K562 (cell line): ENCODE results near the gene AKNA. TPM values are rescaled to one million over a fixed set of nuclear protein-coding genes. Genes with fewer than 3 reads are reported as not detected.

ENCODE experiments used
- ATAC-seq: fragments of 200-7000 bp; cut with Tn5 transposase; 3 replicates; pipeline ENCODE4 v1.9.1; 2020; ENCODE audit warnings: moderate library complexity
- BruUV-seq: library from RNA; stranded (reverse); fragments of 400-500 nt; replicated peaks from 2 replicates; lab custom pipeline; 2021; lab: Mats Ljungman, UMichigan
- CTCF ChIA-PET: fragments of 300-600 bp; formaldehyde crosslinking; extraction: SDS; loops from one replicate; lab custom pipeline; 2021; ENCODE audit warnings: low intra/inter-chr PET ratio; lab: Yijun Ruan, JAX
- POLR2A ChIA-PET: fragments of 300-600, 350-650 bp; sonication (Branson Sonifier 250); formaldehyde crosslinking; extraction: SDS; loops from one replicate; lab custom pipeline; 2021; ENCODE audit warnings: antibody characterized with exemption, inconsistent platforms; lab: Yijun Ruan, JAX
- DNase-seq, 4 experiments: peaks; one replicate each; pipeline versions ENCODE4 v3.0.0 to v3.0.0-alpha.2; 2011 to 2018; ENCODE audit warnings: low spot score in 3 of 4, mixed read lengths in 3 of 4; ENCODE audit errors: extremely low read depth in 1 of 4
- FAIRE-seq: peaks from 2 replicates; lab custom pipeline; 2011; peaks lifted over from hg19 to GRCh38; lab: Jason Lieb, UNC
- H2AFZ ChIP-seq: 2 replicates; pipeline ENCODE4 v1.6.0; 2011; ENCODE audit warnings: low read depth, low read length, control low read depth, inconsistent platforms
- H3K27ac ChIP-seq: fragments of 200-600 bp; 3 replicates; pipeline ENCODE4 v1.8.0; 2011; ENCODE audit warnings: low read depth, mild to moderate bottlenecking, control low read depth, inconsistent platforms, low read length, moderate library complexity, mixed read lengths; ENCODE audit errors: extremely low read depth
- H3K27me3 ChIP-seq, 2 experiments: fragments of 300-600 bp in 1 of 2; 2 replicates in 1 of 2; 3 replicates in 1 of 2; pipeline versions ENCODE4 v1.6.0 to v1.8.0; 2011; ENCODE audit warnings: inconsistent platforms in 2 of 2, low read length in 2 of 2, mild to moderate bottlenecking in 1 of 2, mixed read lengths in 1 of 2, moderate library complexity in 1 of 2; ENCODE audit not compliant: control insufficient read depth in 2 of 2, insufficient read depth in 2 of 2
- H3K36me3 ChIP-seq: fragments of 300-600 bp; 3 replicates; pipeline ENCODE4 v1.8.0; 2011; ENCODE audit warnings: mild to moderate bottlenecking, low read length, inconsistent platforms; ENCODE audit not compliant: control insufficient read depth, insufficient read depth
- H3K4me1 ChIP-seq, 2 experiments: fragments of 200-600 bp in 1 of 2; replicated peaks in 1 of 2; 2 replicates in 1 of 2; 3 replicates in 1 of 2; pipeline versions ENCODE4 v1.5.1 to v1.8.0; 2011; ENCODE audit warnings: inconsistent platforms in 2 of 2, low read length in 2 of 2, mild to moderate bottlenecking in 1 of 2, mixed read lengths in 1 of 2, moderate library complexity in 1 of 2; ENCODE audit not compliant: control insufficient read depth in 2 of 2, insufficient read depth in 2 of 2
- H3K4me2 ChIP-seq: 2 replicates; pipeline ENCODE4 v1.6.1; 2011; ENCODE audit warnings: low read length, control low read depth, inconsistent platforms, mixed read lengths; ENCODE audit not compliant: insufficient read depth
- H3K4me3 ChIP-seq: fragments of 200-600 bp; sonication (generic), shearing (Covaris generic); 2 replicates; pipeline ENCODE4 v1.5.1; 2016; ENCODE audit warnings: control low read depth, inconsistent platforms
- H3K79me2 ChIP-seq: fragments of 200-600 bp; 3 replicates; pipeline ENCODE4 v1.8.0; 2011; ENCODE audit warnings: low read length, inconsistent platforms; ENCODE audit not compliant: control insufficient read depth, insufficient read depth
- H3K9ac ChIP-seq, 2 experiments: 2 replicates each; pipeline versions ENCODE4 v1.6.0 to v1.6.1; 2011; ENCODE audit warnings: low read depth in 2 of 2, low read length in 2 of 2, control low read depth in 1 of 2, inconsistent platforms in 1 of 2, mild to moderate bottlenecking in 1 of 2, mixed read lengths in 1 of 2; ENCODE audit not compliant: insufficient read depth in 1 of 2
- H3K9me1 ChIP-seq: one replicate; pipeline ENCODE4 v1.6.0; 2011; ENCODE audit warnings: inconsistent platforms, mild to moderate bottlenecking, low read length, moderate library complexity; ENCODE audit not compliant: control insufficient read depth, insufficient read depth
- H3K9me3 ChIP-seq: replicated peaks from 2 replicates; pipeline ENCODE4 v1.5.1; 2011; ENCODE audit warnings: low read depth, low read length, inconsistent platforms; ENCODE audit not compliant: control insufficient read depth, insufficient read depth
- H4K20me1 ChIP-seq: replicated peaks from 2 replicates; pipeline ENCODE4 v1.6.1; 2011; ENCODE audit warnings: low read length, inconsistent platforms, mixed read lengths; ENCODE audit not compliant: control insufficient read depth, insufficient read depth
- CBX5 ChIP-seq: IDR thresholded peaks from 2 replicates; pipeline ENCODE4 v1.6.1; 2014; ENCODE audit warnings: low read depth, borderline replicate concordance
- HOXB6 ChIP-seq: fragments of 250-450 bp; sonication (Bioruptor Pico); IDR thresholded peaks from 2 replicates; pipeline ENCODE4 v1.5.1; 2022; ENCODE audit warnings: mild to moderate bottlenecking, borderline replicate concordance
- IFI16 ChIP-seq: fragments of 250-450 bp; sonication (Bioruptor Pico); IDR thresholded peaks from 2 replicates; pipeline ENCODE4 v2.1.2; 2022; ENCODE audit warnings: mild to moderate bottlenecking, inconsistent platforms
- PCBP2 ChIP-seq: fragments of 200-400 bp; formaldehyde crosslinking; IDR thresholded peaks from 2 replicates; pipeline ENCODE4 v1.6.1; 2018; ENCODE audit warnings: low read length, low read depth, mild to moderate bottlenecking, moderate library complexity; ENCODE audit not compliant: poor library complexity, severe bottlenecking
- PKNOX1 ChIP-seq: fragments of 450-650 bp; IDR thresholded peaks from 2 replicates; pipeline ENCODE4 v1.6.1; 2016
- POLR2AphosphoS2 ChIP-seq: IDR thresholded peaks from 2 replicates; pipeline ENCODE4 v1.6.1; 2012; ENCODE audit warnings: low read length, improper control_type of control experiment
- ZNF12 ChIP-seq: sonication (generic); formaldehyde crosslinking; IDR thresholded peaks from 2 replicates; pipeline ENCODE4 v1.4.0; 2020; ENCODE audit warnings: mild to moderate bottlenecking, missing genetic modification reagents
- ZNF217 ChIP-seq: sonication (generic); formaldehyde crosslinking; IDR thresholded peaks from 2 replicates; pipeline ENCODE4 v1.8.0; 2022; ENCODE audit warnings: mild to moderate bottlenecking, missing genetic modification reagents
- ZSCAN29 ChIP-seq: fragments of 450-650 bp; IDR thresholded peaks from 2 replicates; pipeline ENCODE4 v1.6.1; 2017
- WGBS: fragments of 100-300 bp; shearing (Covaris generic); methylation state at CpG from one replicate; pipeline ENCODE4 v1.1.6; 2016; ENCODE audit warnings: low coverage, mixed read lengths; ENCODE audit not compliant: insufficient coverage; ENCODE audit errors: missing lambda C conversion rate; 5-methylcytosine and 5-hydroxymethylcytosine counted together
- in situ Hi-C: fragments of 300-500 bp; cut with MboI; formaldehyde crosslinking; loops from 4 replicates; pipeline ENCODE4 v1.15.0; 2018; ENCODE audit warnings: inconsistent platforms, mixed read lengths
- intact Hi-C: fragments of 100-400 bp; cut with micrococcal nuclease; formaldehyde crosslinking; loops from 2 replicates; pipeline ENCODE4 v1.14.2; 2022
- polyA plus RNA-seq, 8 experiments: library from polyadenylated mRNA; depleted of rRNA in 4 of 8; stranded (reverse) in 5 of 8; unstranded in 3 of 8; fragments of >200 nt; fragmentation: Nextera tagmentation in 2 of 8; fragmentation: Illumina TruSeq in 1 of 8; extraction: Ambion mirVana in 2 of 8; extraction: Trizol in 1 of 8; gene quantifications; 2 replicates each; pipeline versions ENCODE4 v1.2.1 to v1.2.3, GENCODE V29; 2011 to 2014; ENCODE audit warnings: inconsistent platforms in 1 of 8, missing spikeins in 1 of 8
- total RNA-seq, 7 experiments: library from RNA; depleted of rRNA in 6 of 7; stranded (reverse); fragments of >200 nt in 6 of 7; fragmentation: Illumina TruSeq in 2 of 7; extraction: Trizol in 2 of 7; gene quantifications; 2 replicates each; pipeline versions ENCODE4 v1.2.1 to v1.2.3, GENCODE V29; 2011 to 2021; ENCODE audit warnings: low replicate concordance in 1 of 7
- TF ChIP-seq, protein P1 (sequence below): fragments of 250-450 bp; sonication (Bioruptor Pico); IDR thresholded peaks from 2 replicates; pipeline ENCODE4 v1.9.0; 2021; ENCODE audit warnings: mild to moderate bottlenecking

AKNA gene
- total and polyA plus RNA-seq, 9 of the 15 experiments (the other 6 are each of a cell fraction or from before 2014, with no cell fraction given): 0.29 to 20.5 (median 3.9) TPM

DNA sequence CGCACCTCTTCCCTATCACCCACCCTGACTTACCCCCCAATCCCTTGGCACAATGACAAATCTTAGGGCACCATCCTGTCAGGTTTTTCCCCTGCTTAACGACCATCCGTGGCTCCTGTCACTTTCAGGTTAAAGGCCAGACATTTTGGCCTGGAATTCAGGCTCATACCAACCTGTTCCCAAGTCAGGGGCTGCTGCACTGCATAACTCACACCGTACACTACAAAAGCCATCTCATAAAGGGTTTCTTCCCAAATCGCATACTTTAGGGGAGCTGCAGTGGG is 7.5 kb upstream of the AKNA start:
- no peak for FAIRE-seq
- CTCF ChIA-PET: no interaction called here
- no peak for TF ChIP-seq ZSCAN29
- TF ChIP-seq HOXB6 (CRISPR knock-in tag): no peak
- TF ChIP-seq, protein P1, sequence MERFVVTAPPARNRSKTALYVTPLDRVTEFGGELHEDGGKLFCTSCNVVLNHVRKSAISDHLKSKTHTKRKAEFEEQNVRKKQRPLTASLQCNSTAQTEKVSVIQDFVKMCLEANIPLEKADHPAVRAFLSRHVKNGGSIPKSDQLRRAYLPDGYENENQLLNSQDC (CRISPR knock-in tag): no peak
- no peak for TF ChIP-seq ZNF12 (CRISPR knock-in tag)
- no peak for TF ChIP-seq PCBP2
- no peak for TF ChIP-seq CBX5
- TF ChIP-seq PKNOX1: no peak
- no peak for TF ChIP-seq ZNF217 (CRISPR knock-in tag)
- TF ChIP-seq POLR2AphosphoS2: no peak
- no peak for TF ChIP-seq IFI16 (CRISPR knock-in tag)
- TF ChIP-seq, all 486 proteins: peak for 0
- POLR2A ChIA-PET: interaction anchor here (0.6 to 4.7 kb wide), 6 partner anchors 9 to 258 kb away, joined by 3 to 30 read pairs (median 3); partner anchors contain the start of gene AKNA
- peak overlapping the region; percentile 20; the same call in 1 of the 2 replicates for H3K4me2 ChIP-seq
- H3K9ac ChIP-seq: no peak overlapping the region
- H3K9me1 ChIP-seq: no peaks in the 10 kb centered on the region
- peaks cover 21 to 27% of the 10 kb centered on the region in 2 experiments for H3K4me1 ChIP-seq
- 57% methylated on average over 5 of the region's 5 CpGs for WGBS
- no peak overlapping the region for H3K4me3 ChIP-seq
- H2AFZ ChIP-seq: peak overlapping the region; percentile 27; the same call in 1 of the 2 replicates
- H3K9me3 ChIP-seq: no peaks in the 10 kb centered on the region
- no peaks in the 10 kb centered on the region; the same call in 2 of the 3 replicates for H3K36me3 ChIP-seq
- intact Hi-C loops: loop anchor here (5.0 kb wide), 2 partner anchors 107 to 513 kb away; no protein-coding TSS in a partner anchor
- H3K27ac ChIP-seq: peak overlapping the region; percentile 41; the same call in 1 of the 3 replicates
- peaks cover 5% of the 10 kb centered on the region; the same call in 2 of the 3 replicates for H3K79me2 ChIP-seq
- BruUV-seq: no TSS peak
- no peak for DNase-seq
- no peak for ATAC-seq
- H4K20me1 ChIP-seq: peaks cover 5% of the 10 kb centered on the region; the same call in 1 of the 2 replicates
- no peaks in the 10 kb centered on the region for H3K27me3 ChIP-seq
- in situ Hi-C loops: no loop called here
